ENCODE data around the gene CDK14.

GRCh38 chr7:90595342-90595800 lies 750 bp upstream of the CDK14 start:
- no peak for TF ChIP-seq RAD21 (IDR thresholded peaks at IDR 0.05 in 1 of 2, conservative IDR thresholded peaks at IDR 0.05 in 1 of 2; ENCODE audit: low read depth in 2 of 2, low read length in 2 of 2)
- no peak for TF ChIP-seq TAF1 (IDR thresholded peaks at IDR 0.05; ENCODE audit: low read depth, low read length)
- TF ChIP-seq CEBPB (IDR thresholded peaks at IDR 0.05; ENCODE audit: low read depth, low read length) = no peak
- no peak for TF ChIP-seq YY1 (IDR thresholded peaks at IDR 0.05; ENCODE audit: low read depth, low read length)
- no peak for TF ChIP-seq CBX8 (IDR thresholded peaks at IDR 0.05; ENCODE audit: borderline replicate concordance, low read depth, low read length)
- no peak for TF ChIP-seq SIN3A (conservative IDR thresholded peaks at IDR 0.05 in 1 of 2, IDR thresholded peaks at IDR 0.05 in 1 of 2; ENCODE audit: low read depth in 1 of 2, low read length in 2 of 2)
- no peak for TF ChIP-seq CTCF (IDR thresholded peaks at IDR 0.05; ENCODE audit: control extremely low read depth in 1 of 3, insufficient read depth in 1 of 3, low read depth in 1 of 3, low read length in 3 of 3)
- TF ChIP-seq MAX (IDR thresholded peaks at IDR 0.05) = no peak
- TF ChIP-seq SP1 (IDR thresholded peaks at IDR 0.05; ENCODE audit: low read depth, low read length) = no peak
- no peak for TF ChIP-seq BACH1 (IDR thresholded peaks at IDR 0.05; ENCODE audit: low read length)
- TF ChIP-seq RNF2 (IDR thresholded peaks at IDR 0.05; ENCODE audit: borderline replicate concordance, low read depth, low read length, missing control alignments, poor library complexity, severe bottlenecking) = no peak
